Measurements from ENCODE around the gene ZNF799. TPM values are rescaled to one million over a fixed set of nuclear protein-coding genes. Genes with fewer than 3 reads are reported as not detected.

ZNF799 gene
- polyA plus RNA-seq, 3 donors: 1.8 to 3.4 (median 3.2) TPM

DNA sequence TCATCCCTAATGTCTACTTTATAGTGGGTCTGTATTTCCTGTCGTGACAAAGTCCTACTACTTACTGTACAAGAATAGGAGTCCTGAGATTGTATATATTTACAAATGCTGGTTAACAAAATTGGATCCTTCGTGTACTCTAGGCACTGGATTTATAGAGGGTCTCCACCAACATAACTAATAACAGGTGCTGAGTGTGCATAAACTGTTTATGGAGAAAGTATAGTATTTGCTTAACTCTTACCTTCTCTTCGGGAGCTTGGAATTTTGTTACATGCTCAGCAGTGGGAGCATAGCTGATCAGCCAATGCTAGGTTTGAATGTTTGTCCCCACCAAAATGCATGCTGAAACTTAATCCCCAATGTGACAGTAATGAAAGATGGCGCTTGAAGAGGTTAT is 47.7 kb downstream of the ZNF799 start:
- Histone ChIP-seq H3K27ac (ENCODE audit: low read depth in 1 of 2, low read length in 2 of 2) (no peak overlapping the region), H4K20me1 (ENCODE audit: insufficient read depth, low read length) (no peaks in the 10 kb centered on the region), H3K4me1 (ENCODE audit: control insufficient read depth in 1 of 2, insufficient read depth in 2 of 2, low read length in 2 of 2) (no peaks in the 10 kb centered on the region), H2AFZ (ENCODE audit: insufficient read depth, low read depth, low read length, poor library complexity, severe bottlenecking) (no peak overlapping the region), H3K4me2 (replicated peaks; ENCODE audit: extremely low read depth, low read length, poor library complexity, severe bottlenecking) (no peak overlapping the region), H3K27me3 (ENCODE audit: control insufficient read depth in 2 of 2, insufficient read depth in 2 of 2, low read length in 2 of 2) (no peaks in the 10 kb centered on the region), H3K79me2 (ENCODE audit: insufficient read depth, low read length) (no peaks in the 10 kb centered on the region), H3K9ac (ENCODE audit: insufficient read depth, low read length, poor library complexity, severe bottlenecking) (no peak overlapping the region), H3K4me3 (replicated peaks in 1 of 3; ENCODE audit: low read depth in 2 of 3, low read length in 3 of 3) (no peak overlapping the region), H3K9me3 (replicated peaks in 1 of 2; ENCODE audit: control insufficient read depth in 1 of 2, insufficient read depth in 1 of 2, low read length in 2 of 2) (peaks cover 53 to 90% of the 10 kb centered on the region in 2 donors), H3K36me3 (replicated peaks in 1 of 2; ENCODE audit: control insufficient read depth in 1 of 2, insufficient read depth in 2 of 2, low read length in 2 of 2) (peaks cover 0 to 17% of the 10 kb centered on the region in 2 donors)
- TF ChIP-seq, protein P1, sequence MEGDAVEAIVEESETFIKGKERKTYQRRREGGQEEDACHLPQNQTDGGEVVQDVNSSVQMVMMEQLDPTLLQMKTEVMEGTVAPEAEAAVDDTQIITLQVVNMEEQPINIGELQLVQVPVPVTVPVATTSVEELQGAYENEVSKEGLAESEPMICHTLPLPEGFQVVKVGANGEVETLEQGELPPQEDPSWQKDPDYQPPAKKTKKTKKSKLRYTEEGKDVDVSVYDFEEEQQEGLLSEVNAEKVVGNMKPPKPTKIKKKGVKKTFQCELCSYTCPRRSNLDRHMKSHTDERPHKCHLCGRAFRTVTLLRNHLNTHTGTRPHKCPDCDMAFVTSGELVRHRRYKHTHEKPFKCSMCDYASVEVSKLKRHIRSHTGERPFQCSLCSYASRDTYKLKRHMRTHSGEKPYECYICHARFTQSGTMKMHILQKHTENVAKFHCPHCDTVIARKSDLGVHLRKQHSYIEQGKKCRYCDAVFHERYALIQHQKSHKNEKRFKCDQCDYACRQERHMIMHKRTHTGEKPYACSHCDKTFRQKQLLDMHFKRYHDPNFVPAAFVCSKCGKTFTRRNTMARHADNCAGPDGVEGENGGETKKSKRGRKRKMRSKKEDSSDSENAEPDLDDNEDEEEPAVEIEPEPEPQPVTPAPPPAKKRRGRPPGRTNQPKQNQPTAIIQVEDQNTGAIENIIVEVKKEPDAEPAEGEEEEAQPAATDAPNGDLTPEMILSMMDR (IDR thresholded peaks at IDR 0.05): no peak
- WGBS (ENCODE audit: insufficient coverage): no CpG with 5 or more reads among the region's 4 CpGs
- Mint-ChIP-seq H3K4me1 (no peaks in the 10 kb centered on the region), H3K4me3 (no peak overlapping the region), H3K9me3 (peaks cover 37 to 89% (median 85%) of the 10 kb centered on the region in 7 donors), H3K36me3 (peaks cover 4 to 14% of the 10 kb centered on the region in 2 donors), H3K27me3 (ENCODE audit: low read depth in 3 of 3) (peaks cover 0 to 1% (median 0%) of the 10 kb centered on the region in 3 donors), H3K27ac (no peak overlapping the region)
- no peak for DNase-seq
- intact Hi-C loops (cut with micrococcal nuclease): no loop called here

DNA sequence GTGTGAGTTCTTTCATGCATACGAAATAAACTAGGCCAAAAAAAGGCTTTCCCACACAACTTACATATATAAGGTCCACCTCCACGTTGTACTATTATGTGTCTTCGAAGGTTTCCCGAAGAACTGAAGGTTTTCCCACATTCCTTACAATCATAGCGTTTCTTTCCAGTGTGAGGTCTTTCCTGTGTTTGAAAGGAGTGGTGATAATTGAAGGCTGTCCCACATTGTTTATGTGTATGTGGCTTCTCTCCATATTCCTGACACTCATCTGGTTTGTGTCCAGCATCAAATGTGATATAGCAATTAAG is 50.2 kb downstream of the ZNF799 start:
- Histone ChIP-seq H3K79me2 (ENCODE audit: insufficient read depth, low read length) (no peaks in the 10 kb centered on the region), H3K27me3 (ENCODE audit: control insufficient read depth in 2 of 2, insufficient read depth in 2 of 2, low read length in 2 of 2) (no peaks in the 10 kb centered on the region), H3K4me3 (replicated peaks in 1 of 3; ENCODE audit: low read depth in 2 of 3, low read length in 3 of 3) (peak overlapping the region in 1 of 3 experiments; percentile 38), H3K4me1 (ENCODE audit: control insufficient read depth in 1 of 2, insufficient read depth in 2 of 2, low read length in 2 of 2) (no peaks in the 10 kb centered on the region), H3K9me3 (replicated peaks in 1 of 2; ENCODE audit: control insufficient read depth in 1 of 2, insufficient read depth in 1 of 2, low read length in 2 of 2) (peaks cover 47 to 90% of the 10 kb centered on the region in 2 donors), H3K36me3 (replicated peaks in 1 of 2; ENCODE audit: control insufficient read depth in 1 of 2, insufficient read depth in 2 of 2, low read length in 2 of 2) (peaks cover 0 to 17% of the 10 kb centered on the region in 2 donors), H2AFZ (ENCODE audit: insufficient read depth, low read depth, low read length, poor library complexity, severe bottlenecking) (no peak overlapping the region), H3K4me2 (replicated peaks; ENCODE audit: extremely low read depth, low read length, poor library complexity, severe bottlenecking) (no peak overlapping the region), H4K20me1 (ENCODE audit: insufficient read depth, low read length) (no peaks in the 10 kb centered on the region), H3K27ac (ENCODE audit: low read depth in 1 of 2, low read length in 2 of 2) (no peak overlapping the region), H3K9ac (ENCODE audit: insufficient read depth, low read length, poor library complexity, severe bottlenecking) (no peak overlapping the region)
- Mint-ChIP-seq H3K27me3 (ENCODE audit: low read depth in 3 of 3) (no peaks in the 10 kb centered on the region), H3K36me3 (peaks cover 4 to 12% of the 10 kb centered on the region in 2 donors), H3K9me3 (peaks cover 42 to 87% (median 82%) of the 10 kb centered on the region in 7 donors), H3K4me3 (no peak overlapping the region), H3K27ac (no peak overlapping the region), H3K4me1 (no peaks in the 10 kb centered on the region)
- intact Hi-C loops (cut with micrococcal nuclease): no loop called here
- TF ChIP-seq, protein P1 (IDR thresholded peaks at IDR 0.05): no peak
- DNase-seq: no peak
- WGBS (ENCODE audit: insufficient coverage): 100% methylated on average over 1 of the region's 5 CpGs

Data from CD14-positive monocyte (primary cell).